Ramos (cell line): ENCODE data around the gene SLCO2A1.

Experiments
- in situ Hi-C: fragments of 300-500 bp; cut with MboI; formaldehyde crosslinking; loops from one replicate; pipeline ENCODE4 v1.14.3; 2022; ENCODE audit warnings: low sequenced_read_pairs; ENCODE audit not compliant: unreplicated experiment

Gene SLCO2A1

DNA sequence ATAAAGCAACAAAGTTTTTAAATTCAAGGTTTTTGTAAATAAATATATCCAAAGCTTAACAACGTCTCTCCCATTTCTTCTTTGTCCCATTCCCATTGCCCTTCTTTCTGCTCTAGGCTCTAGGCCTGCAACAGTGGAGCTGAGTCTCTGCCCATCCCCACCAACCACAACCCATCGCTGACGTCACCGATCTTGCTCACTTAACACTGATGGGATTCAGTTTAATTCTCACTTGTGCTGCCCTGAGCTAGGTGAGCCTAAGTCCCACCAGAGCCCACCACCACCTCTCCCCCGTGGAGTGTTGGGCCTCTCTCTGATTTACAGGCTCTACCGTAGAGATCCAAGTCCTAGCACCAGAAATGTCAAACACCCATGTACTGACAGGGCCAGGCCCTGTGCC is 72.7 kb downstream of the SLCO2A1 start:
- in situ Hi-C loops = no loop called here

DNA sequence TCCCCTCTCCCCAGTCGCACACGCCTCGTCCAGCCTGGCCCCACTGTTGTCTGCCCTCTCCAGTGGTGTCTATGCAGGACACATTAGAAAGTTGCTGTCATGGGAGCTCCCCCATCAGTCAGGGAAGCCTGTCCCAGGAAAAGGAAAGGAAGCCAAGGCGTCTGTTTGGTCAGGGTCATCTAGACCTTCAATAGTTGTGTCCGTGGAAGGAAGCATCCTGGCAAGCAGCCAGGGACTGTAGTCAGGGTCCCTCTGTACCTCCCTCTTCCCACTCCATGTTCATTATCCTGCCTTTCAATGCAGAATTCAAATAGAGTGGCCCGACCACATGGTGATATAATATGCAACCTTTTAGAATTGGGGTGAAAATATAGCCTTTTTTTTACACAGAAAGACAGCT is 73.4 kb downstream of the SLCO2A1 start:
- in situ Hi-C loops = no loop called here

DNA sequence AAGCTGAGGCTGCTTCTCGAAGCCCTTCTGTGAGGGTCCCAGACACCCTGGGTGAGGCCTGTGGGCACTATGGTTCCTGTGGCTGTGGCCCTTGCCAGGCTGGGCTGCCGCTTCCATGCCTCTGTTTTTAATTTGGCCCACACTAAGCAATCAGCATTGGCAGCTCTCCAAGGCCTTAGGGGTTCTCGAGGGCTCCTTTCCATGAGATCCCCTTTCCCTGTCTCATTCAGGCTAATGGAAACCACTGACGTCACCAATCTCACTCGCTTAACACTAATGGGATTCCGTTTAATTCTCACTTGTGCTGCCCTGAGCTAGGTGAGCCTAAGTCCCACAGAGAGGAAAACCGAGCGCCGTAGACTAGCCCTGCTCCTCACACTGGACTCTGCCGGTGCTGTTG is 73.8 kb downstream of the SLCO2A1 start:
- in situ Hi-C loops = no loop called here

DNA sequence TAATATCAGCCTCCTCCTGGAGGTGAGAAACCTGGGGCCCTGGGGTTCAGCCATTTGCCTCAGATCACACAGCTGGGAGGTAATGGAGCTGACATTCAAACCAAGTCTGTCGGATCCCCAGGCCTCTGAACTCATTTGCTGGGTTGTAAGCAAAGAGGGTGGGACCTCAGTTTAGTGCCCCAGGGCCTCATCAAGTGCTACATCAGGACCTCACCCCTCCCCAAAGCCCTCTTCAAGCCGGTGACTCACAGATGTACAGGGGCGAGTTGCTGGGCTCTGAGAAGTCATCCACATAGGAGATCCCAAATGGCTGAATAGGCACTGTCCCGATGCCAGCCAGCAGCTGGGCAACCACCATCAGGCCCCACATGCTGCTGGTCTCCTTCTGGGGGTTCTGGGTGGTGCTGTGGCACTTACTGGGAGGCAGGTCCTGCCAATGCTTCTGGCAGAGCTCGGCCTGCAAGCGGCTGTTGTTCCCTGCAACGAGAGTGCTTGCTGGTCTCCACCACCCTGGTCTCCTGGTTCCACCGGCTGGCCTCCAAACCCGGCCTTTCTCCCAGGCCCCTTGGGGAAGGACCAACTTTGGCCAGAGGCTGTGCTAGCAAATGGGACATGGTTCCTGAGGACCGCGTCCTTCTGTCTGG is 74.9 kb downstream of the SLCO2A1 start:
- in situ Hi-C loops = no loop called here

DNA sequence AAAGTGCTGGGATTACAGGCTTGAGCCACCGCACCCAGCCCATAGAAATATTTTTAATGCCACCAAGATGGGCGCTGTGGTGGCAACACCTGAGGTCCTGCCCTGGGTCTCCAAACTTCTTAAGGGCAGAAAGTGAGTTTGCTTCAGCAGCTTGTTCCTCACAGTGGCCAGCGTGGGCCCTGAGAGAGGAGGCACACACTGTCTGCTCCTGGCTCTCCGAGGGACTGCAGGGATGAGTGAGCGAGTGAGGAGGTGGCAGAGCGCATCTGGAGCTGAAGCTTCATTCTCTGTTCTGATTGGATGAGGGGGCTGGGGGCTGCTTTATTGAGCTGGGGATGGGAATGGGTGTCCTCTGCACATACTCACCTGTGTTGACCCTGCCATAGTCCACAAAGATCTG is 76.4 kb downstream of the SLCO2A1 start:
- in situ Hi-C loops = no loop called here

DNA sequence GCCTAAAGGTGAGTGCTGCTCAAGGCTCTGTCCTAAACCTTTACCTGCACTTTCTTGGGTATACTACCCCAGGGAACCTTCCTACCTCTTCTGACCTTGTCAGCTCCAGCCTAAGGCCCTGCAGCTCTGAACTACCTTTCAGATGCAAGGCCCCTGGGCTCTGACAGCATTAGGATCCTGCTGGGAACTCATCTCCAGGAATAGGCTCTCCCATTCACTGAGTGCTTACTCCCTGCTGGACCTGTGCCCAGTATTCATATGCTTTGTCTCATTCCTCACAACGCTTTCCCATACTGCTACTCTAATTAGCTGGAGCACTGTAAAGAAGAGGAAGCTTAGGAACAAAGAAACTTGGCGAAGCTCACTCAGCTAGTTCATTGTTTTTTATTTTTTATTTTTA is 80.3 kb downstream of the SLCO2A1 start:
- in situ Hi-C loops = no loop called here

DNA sequence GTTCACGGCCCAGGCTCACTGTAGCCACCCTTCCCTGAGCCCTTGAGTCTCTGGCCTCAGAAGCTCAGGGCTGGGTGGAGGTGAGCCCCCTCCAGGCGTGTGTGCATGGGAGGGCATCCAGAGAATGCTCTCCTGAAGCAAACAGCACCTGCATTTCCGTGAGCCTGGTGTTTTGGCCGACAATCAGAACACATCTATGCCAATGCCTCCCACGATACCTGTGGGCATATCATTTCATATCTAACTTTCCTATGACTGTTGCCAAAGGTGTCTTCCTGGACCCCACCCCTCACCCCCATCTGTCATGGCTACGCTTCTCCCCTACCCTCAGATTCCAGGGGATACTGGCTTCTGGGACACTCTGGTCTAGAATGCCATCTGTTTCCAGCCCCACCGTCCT is 80.7 kb downstream of the SLCO2A1 start:
- in situ Hi-C loops = no loop called here

DNA sequence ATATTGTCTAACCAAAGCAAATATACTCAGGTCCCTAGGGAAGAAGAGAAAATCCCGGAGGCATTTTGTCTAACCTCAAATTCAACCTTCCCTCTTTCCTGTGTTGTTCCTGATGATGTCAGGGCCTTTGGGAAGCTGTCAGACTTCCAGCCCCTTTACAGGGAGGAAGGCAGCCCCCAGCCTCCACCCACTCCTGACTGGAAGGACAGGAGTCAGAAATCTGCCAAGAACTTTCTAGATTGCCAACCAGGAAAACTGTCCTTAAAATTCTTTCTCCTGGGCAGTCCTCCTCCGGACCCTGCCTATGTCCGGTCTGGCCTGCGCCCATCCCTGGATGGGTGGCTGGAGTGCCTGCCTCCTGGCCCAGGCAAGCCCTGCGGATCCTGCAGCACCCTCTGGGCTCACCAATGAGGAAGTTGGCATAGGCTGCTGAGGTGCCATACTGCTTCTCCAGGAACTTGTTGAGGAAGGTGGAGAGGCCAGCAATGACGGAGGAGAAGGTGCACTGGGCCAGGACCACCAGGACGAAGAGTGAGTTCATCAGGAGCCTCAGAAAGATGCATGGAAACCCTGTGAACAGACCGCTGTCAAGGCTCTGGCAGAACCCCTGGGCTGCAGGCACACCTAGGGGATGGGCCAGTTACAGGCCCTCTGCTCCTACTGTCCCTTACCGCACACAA is 81.5 kb downstream of the SLCO2A1 start:
- in situ Hi-C loops = no loop called here

DNA sequence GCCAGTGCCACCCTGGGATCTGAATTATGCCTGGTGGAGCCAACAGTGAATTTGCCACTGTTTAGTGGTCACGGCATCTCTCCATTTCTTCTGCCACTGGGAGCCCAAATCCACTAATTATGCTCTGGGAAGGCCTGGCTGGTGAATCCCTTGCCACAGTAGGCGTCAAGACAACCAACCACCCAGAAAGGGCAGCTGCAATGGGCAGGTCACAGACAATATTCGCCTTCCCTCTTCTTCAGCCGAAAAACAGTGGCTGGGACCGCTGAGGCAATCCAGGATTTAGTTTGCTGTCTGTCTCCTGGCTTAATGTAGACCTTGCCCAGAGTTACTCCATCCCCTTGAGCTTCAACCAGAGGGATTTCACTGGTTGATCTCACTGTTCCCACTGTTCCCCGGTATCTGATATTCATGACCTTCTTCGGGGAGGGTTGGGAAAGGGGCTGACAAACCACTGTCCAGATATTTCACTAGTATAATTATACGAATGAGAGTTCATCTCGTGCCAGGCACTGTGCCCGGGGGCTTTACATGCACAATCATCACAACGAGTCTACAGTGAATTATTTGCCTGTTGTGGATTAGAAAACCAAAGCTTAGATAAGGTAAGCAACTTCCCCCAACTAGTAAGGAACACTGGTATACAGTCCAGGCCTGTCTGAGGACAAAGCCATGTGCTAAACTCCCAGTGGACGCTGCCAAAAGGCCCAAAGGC is 84.2 kb downstream of the SLCO2A1 start:
- in situ Hi-C loops = no loop called here

DNA sequence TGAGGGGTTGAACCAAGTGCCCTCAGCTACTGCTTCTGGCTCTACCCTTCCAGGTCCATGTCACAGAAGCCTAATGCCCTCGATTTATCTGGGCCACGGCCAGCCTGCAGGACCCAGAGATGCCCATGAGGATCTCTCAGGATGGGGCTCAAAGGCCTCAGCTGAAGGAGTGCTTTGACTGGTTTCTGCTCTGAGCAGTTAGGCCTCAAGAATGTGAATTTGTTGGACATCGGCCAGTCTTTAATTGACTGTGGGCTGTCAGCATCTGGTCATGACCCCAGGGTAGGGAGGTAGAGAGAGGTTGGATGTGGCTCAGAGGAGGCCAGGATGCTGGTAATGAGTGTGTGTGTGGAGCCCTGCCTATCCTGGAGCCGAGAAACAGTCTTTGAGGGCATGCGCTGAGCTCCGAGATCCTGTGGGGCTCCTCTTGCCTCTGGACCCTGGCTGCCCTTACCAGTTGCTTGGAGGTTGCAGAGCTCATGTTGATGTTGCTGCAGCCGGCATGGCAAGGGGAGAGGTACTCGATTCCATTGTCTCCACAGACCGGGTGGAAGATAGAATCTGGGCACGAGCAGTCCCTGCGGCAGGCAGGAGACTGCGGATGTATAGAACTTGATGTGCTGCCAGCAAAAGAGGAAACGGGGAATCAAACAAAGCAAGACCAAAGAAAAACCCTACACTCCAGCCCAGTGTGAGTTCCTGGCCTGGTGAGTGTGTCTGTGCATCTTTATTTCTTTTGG is 84.9 kb downstream of the SLCO2A1 start:
- in situ Hi-C loops = no loop called here

DNA sequence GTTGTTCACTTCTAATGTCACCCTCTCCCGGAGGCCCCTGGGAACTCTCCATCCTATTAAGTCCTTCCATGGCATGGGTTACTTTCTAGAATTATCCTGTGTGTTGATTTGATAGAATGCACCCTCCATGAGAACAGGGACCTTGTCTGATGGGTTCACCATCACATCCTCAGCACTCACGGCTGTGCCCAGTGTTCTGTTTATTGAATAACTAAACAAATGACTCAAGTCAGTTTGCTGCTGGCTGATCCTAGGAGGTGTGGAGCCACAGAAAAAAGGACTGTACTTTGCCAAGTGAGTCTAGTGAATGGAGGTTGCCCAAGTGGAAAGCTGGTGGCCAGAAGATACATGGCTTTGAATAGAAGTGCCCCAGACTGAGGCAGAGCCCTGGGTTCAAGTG is 85.5 kb downstream of the SLCO2A1 start:
- in situ Hi-C loops = no loop called here

DNA sequence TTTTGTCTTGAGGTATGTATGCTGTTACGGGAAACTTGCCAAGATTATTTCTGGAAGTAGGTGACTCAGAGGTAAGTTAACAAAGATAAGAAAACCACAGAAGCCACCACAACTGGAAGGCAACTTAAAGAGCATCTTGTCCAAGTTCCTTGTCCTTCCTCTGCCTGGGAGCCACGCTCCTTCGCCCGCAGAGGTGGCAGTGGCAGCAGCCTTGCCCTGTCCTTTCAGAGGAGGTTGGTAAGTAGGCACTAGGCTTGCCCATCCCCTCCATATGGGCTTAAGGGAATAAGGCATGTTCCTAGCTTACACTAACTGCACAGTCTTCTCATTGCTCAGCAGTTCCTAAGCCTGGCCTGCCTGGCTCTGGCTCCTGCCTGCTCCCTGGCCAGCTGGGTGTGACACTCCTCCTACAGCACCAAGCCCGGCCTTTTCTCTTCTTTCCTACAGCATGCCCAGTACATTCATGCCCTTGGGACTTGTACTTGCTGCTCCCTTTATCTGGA is 86.0 kb downstream of the SLCO2A1 start:
- in situ Hi-C loops = no loop called here

DNA sequence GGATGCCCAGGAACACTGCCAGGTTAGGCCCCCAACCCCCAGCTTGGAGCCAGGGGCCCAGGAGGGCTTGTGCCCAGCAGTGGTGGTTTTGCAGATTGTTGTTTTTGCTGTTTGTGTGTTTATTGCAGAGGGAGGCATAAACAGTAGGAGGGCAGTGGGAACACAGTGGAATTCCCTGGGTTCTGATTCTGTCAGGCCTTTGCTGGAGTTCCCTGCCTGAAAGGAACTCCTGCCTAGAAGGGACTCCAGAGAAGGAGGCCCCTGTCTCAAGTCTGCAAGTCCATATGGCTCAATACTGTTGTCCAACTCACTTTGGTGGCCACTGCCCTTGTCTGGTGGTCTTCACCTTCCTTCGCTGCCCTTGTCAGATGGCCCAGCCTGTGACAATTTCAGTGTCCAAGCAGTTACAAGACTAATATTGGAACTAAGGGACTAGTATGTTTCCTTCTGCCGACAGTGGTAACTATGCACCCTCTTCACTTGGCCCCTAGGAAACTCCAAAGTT is 86.6 kb downstream of the SLCO2A1 start:
- in situ Hi-C loops = no loop called here

DNA sequence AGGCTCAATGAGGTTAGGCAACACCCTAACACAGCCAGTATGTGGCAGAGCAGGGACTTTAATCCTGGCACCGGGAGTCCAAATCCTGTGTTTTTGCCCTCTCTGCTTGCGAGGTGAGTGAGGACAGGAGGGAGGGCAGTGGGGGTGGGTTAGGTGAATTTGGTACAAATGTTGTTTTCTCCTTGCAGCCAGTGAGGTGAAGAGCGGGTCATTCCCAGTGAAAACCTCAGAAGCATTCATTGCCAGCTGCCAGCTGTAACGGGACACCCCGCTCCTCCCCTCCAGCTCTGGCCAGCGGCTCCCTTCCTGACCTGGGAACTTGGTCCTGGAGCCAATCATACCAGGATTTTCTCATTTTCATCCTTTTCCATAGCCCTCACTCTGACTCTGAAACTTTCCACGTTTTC is 88.3 kb downstream of the SLCO2A1 start:
- in situ Hi-C loops = no loop called here

DNA sequence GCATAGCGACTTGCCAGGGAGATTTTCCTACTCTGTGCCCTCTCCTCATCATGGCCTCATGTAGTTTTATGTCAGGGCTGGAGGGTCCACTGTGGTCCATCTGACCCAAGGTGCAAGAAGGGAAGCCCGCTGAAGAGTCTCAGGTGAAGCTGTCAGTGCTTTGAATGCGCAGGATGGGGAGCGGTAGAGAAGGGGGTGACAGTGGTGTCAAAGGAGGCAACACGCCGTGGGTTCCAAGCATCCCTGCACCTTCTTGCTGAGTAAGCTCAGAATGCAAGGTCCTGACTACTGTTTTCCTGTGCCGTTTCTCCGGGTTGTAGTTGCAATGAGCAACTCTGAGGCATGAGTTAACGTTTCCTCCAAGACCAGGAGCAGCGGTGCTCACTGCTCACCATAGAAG is 89.2 kb downstream of the SLCO2A1 start:
- in situ Hi-C loops = no loop called here

DNA sequence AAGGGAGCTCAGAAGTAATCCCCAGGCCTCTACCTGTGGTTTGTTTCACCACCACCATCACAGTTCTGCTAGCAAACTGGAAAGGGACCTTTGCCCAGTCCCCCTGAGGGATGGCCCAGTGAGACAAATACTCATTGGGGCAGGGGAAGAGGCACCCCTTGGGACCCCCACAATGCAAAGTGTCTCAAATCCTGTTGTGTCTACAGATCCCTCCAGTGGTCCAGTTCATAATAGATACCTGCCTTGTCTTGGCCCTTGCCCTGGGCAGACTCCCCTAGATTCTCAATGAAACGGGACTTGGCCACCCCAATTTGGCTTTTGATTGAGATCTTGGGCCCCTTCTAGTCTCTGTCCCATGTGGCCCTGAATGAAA is 90.3 kb downstream of the SLCO2A1 start:
- in situ Hi-C loops = no loop called here

DNA sequence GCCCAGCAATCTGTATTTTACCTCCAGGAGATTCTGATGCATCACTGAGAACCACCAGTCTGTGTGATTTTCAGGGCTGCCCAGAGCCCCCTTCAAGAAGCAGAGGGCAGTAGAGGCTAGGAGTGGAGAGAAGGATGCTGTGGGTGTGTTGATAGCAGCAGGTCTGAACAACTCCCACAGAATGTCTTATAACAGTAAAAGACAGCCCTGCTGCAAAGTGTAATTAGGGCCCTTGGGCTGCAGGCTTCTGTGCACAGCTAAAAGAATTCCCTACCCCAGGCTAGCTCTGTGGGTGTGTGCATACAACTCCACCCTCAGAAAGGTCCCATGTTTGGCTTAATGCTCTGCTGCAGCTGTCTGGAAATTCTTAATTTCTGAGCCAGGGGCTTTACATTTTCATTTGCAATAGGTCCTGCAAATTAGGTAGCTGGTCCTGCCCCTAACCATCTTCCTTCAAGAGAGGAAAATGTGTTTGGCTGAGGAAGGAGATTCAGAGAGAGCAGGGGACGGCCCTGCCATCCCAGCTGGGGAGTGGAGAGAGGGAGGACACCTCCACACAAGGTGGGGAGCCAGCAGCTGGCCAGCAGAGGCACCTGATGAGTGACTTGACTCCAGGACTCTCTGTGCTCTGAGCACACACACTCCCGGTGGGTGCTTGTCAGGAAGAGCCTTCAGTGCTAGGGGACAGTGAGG is 90.8 kb downstream of the SLCO2A1 start:
- in situ Hi-C loops = no loop called here

DNA sequence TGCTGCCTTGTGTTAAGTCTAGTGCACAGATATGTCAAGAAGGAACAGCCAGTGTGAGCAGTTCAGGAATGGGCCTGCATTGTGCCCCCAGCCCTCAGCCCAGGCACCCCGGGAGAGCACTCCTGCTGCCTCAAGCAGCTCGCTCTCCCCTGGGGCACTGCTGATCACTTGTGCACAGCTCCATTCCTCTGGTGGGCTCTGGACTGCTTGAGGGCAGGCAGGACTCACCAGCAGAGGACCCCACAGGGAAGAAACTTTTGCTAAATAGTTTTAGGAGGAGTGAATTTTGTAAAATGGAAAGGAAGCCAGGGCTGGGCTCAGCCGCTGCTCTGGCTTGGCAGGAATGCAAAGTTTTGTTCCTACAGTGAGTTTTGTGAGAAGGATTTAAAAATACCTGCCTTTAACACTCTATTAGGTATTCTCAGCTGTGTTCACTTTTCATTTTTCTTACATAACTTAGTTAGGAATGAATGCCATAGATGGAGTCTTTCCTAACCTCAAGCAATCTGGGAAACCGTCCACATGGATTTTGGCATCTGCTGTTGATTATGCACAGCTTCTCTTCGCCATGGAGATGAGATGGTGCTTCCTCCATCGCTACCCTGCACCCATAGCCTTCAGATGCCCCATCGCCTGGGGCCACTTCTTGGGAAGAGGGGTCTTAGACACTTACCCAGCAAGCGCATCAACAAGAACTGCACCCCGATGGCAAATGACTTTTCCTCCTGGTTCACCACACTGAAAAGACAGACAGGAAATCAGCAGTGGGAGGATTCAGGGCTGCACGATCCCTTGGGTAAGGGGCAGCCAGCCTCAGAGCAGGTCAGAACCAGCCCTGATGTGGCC is 91.7 kb downstream of the SLCO2A1 start:
- in situ Hi-C loops = no loop called here

DNA sequence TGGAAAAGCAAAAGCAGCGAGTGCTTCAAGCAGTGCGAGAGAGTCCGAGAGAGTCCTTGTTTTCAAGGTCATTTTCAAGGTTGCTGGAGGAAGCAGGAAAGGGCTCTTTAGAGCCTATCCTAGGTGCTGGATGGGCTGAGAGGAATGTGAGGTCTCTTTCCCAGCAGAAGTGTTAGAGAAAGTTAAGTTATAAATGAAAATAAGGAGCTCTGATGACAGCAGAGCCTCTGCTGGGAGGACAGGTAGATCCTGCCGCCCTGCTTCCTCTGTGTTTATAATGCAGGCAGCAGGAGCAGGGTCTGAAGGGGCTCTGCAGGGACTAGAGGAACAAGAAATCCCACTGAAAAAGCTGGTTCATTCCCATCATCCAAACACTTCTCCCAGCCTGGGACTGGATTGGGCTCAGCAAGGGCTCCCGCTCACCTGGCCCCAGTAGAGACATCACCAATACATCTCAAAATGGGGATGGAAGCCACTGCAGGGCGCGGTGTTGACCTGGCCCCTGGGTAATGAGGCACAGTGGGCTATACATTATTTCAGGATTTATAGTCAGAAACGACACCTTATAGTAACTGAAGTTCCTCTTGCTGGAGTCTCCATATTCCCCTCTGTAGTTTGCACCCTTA is 92.6 kb downstream of the SLCO2A1 start:
- in situ Hi-C loops = no loop called here
